ENCODE results near the gene ATE1.

ATE1 gene

DNA sequence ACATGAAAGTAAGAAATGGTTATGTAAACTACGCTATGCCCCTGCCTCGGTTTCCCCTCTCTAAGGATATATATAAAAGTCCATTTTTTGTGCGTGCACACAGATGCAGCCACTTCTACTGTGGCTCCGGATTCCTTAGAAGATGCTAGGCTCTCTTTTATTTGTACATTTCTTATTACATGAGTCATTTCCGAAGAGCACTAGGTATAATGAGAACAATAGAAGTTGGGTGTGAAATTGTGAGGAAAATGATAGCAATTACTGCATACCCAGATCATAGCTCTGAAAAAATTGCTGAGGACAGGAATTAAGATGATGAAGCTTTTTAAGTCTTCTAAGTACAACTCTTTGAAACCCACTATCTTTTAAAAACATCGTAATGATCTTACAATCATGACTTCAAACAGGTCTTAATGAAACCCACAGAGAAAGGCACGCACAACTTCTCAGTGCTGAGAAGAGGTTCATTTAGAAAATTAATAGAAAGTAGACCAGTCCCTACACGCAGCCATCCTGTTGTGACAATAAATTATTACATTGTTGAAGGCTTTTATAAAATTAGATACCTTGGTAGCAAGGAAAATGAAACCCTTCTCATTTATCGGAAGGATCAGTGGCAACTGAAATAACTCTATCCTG, 233.4 kb downstream of the ATE1 start:
- no peak for DNase-seq (ENCODE audit: low read depth)

DNA sequence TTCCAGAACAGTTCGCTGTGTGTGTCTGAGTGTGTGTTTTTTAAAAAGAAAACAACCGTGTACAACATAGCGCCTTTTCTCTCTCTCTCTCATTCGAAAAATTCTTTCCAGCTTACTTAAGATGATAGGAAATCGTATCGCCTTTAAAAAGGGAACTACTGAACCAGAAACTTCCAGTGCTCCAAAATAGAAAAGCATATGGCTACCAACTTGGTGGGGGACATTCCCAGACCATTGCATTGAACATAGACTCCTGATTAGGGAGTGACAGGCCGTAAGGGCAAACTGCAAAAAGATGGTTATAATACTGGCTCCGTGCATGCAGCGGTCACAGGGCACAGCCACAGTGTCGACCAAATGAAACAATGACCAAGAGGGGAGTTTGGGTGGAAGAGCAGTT, 235.2 kb downstream of the ATE1 start:
- DNase-seq (ENCODE audit: low read depth) = no peak

DNA sequence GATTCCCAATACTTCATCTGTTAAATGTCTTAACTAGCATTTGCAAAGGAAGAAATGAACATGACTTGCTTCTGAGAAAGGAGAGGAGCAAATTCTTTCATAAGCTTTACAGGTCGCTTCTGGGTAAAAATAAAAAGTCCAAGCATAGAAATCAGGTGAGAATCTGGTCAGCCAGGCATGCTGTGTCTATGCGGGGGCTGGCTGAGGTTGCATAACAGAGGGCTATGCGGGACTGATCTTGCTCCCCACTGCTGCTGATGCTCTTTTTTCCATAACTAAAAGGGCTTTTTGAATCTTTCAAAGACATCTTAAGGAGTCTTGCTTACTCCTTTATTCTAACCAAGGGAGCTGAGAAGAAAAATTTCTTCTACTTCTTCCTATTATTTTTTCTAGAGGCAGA, 236.9 kb downstream of the ATE1 start:
- DNase-seq (ENCODE audit: low read depth) = no peak
